IPS-11a (cell line): ENCODE measurements around the gene LRBA.
"Not testable (repeated sequence)": the region's sequence is repeated elsewhere in the genome, so short reads cannot be mapped to it uniquely, and the experiment has no call there.

Experiments
- H3K4me3 ChIP-seq: one replicate; pipeline ENCODE4 v1.5.1; 2013; ENCODE audit warnings: low read depth, low read length, control low read depth

LRBA gene

DNA sequence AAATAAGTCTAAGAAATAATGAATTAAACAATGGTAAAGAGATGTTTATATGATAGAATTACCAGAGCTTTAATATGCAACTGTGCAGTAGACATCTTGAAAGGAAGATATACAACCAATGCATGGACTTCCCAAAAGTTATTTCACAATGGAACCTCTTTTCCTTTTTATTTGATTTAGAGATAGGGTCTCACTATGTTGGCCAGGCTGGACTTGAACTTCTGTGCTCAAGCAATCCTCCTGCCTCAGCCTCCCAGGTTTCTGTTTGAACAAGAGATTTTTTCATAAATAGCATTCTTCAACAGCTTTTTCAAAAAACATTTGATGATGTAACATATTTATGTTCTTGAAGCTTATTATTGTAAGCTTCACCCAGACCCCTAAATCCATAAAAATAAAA lies 72.0 kb downstream of the LRBA start:
- H3K4me3 ChIP-seq, result no peak overlapping the region

DNA sequence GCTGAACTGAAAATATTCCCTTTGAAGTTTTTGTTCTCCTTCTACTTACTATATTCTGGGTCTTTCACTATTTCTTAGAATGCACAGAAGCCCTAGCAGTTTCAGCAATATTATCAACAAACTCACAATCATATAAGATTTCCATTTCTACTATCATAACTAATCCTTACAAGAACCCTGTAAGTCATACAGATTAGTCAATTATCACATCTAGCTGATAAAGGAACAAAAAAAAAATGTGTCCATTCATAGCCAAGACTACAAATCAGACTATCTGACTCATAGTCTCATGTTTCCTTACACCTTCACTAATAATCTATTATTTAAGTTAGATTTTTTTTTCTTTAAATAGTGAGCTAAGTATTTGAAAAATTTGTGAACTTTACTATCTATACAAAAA lies 72.5 kb downstream of the LRBA start:
- no peak overlapping the region for H3K4me3 ChIP-seq

DNA sequence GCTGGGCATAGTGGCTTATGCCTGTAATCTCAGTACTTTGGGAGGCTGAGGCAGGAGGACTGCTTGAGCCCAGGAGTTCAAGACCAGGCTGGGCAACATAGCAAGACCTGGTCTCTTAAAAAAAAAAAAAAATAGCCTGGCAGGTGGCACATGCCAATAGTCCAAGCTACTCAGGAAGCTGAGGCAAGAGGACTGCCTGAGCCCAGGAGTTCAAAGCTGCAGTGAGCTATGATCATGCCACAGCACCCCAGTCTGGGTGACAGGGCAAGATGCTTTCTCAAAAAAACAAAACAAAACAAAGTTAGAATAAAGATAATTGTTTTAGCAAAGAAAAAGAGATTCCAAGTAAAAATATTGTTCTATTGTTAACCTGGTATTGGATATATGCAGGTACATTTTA lies 75.0 kb downstream of the LRBA start:
- H3K4me3 ChIP-seq, result no peak overlapping the region

DNA sequence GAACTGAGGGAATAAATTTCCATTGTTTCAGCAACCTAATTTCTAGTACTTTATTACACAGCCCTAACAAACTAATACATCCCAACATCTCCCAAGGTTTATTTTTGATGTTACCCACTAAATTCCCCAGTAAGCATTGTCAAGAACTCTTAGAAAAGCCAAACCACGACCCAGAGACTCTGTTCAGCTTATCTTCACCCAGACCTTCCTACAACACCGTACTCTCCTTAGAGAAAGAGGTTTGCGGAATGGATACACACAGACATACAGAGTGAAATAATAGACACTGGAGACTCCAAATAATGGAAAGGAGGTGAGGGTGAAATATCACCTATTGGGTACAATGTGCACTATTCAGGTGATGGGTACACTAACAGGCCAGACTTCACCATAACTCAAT lies 75.6 kb downstream of the LRBA start:
- H3K4me3 ChIP-seq, result no peak overlapping the region

DNA sequence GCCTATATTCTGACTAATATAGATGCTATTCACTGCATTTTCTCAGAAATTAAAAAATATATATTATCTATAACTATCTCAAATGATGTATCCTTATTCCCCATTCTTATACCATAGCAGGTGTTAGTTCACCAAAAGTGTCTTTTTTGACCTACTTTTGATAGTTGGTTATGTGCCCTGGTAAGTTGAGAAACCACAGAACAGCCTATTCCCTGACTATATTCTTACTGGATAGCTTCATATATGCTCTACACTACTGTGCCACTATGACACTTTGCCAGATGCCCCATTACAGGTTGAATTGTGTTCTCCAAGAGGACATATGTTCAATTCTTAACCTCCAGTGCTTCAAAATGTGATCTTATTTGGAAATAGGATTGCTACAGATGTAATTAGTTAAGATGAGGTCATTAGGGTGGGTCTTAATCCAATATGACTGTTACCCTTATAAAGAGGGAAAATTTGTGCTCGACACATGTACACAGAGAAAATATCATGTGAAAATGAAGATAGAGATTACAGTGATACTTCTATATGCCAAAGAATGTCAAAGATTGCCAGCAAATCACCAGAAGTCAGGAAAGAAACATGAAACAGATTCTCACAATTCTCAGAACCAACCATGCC lies 76.1 kb downstream of the LRBA start:
- H3K4me3 ChIP-seq, result no peak overlapping the region

DNA sequence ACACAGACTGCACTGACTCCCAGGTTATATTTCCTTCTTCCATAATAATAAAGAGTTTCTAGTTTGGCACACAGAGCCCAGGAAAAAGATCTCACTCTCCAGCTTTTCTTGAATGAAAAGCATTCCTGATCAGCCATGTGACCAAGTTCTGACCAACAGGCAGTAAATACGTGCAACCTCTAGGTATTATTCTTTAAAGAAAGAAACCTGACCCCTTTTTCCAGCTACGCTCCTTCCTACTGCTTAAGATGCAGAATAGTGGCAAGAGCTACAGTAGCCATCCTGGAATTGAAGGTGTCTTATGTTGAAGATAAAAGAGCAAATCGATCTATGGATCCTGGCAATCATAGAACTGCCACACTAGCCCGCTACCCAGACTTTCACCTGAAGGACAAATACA lies 76.7 kb downstream of the LRBA start:
- H3K4me3 ChIP-seq, result no peak overlapping the region

DNA sequence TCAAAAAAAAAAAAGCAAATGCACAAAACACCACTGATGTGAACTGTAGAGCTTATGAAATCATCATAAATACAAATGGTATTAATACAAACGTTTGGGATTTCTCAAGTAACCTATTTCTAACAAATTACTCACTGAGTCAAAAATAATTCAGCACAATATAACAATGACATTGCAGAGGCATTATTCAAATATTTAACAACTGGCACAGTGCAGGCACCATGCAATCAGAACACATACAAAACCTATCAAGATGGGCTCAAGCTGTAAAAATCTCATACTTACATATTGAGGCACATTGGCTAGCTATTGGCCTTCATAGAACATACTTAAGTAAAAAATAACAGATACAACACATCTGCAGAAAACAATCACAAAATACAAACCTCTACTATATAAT lies 81.1 kb downstream of the LRBA start:
- no peak overlapping the region for H3K4me3 ChIP-seq

DNA sequence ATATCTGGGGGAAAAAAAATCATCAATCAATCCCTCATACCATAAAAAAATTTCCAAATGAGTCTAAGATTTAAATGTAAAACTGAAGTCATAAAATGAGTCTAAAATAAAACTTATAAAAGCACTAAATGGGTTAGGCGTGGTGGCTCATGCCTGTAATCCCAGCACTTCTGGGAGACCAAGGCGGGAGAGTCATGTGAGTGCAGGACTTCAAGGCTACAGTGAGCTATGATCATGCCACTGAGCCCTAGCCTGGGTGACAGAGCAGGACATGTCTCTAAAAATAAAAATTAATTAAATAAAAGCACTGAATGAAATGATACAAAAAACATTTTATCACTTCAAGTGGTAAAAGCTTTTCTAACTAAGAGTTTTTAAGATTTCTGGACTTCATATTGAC lies 83.3 kb downstream of the LRBA start:
- H3K4me3 ChIP-seq, result no peak overlapping the region

DNA sequence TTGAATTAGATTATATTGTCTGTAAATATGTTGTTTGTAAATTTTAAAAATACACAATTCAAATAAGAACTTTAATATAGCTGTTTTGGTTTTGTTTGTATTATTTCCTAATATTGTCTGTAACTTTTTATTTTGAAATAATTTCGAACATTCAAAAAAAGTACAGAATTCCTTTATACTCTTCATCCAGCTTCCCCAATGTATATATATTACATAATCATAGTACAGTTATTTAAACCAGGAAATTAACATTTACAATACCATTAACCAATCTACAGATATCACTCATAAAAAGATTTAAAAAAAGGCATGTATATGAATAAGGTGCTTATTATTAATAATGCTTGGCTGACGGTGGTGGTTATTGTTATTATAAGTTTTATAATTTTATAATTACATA lies 84.1 kb downstream of the LRBA start:
- H3K4me3 ChIP-seq, result no peak overlapping the region

DNA sequence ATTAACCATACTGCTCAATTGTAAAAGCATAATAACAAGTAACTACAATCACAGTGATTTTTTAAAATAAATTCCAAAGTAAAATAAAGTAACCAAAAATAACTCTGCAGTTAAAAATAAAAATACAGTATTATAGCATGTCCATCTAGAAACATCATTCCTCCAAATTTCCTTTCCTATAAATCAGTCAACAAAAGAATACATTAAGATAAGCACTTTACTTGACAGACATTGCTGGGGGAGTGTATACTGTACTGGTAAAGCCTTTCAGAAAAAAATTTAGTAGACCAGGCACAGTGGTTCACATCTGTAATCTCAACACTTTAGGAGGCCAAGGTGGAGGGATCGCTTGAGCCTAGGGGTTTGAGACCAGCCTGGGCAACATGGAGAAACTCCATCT lies 91.1 kb downstream of the LRBA start:
- no peak overlapping the region for H3K4me3 ChIP-seq

DNA sequence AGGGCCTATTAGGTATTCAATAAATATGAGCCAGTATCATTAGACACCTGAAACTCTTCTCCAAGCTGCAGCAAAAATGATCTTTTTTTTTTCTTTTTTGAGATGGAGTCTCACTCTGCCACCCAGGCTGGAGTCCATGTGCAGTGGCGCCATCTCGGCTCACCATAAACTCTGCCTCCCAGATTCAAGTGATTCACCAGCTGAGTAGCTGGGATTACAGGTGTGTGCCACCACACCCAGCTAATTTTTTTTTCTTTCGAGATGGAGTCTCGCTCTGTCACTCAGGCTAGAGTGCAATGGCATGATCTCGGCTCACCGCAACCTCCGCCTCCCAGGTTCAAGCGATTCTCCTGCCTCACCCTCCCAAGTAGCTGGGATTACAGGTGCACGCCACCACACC lies 93.6 kb downstream of the LRBA start:
- not testable (repeated sequence) for H3K4me3 ChIP-seq

DNA sequence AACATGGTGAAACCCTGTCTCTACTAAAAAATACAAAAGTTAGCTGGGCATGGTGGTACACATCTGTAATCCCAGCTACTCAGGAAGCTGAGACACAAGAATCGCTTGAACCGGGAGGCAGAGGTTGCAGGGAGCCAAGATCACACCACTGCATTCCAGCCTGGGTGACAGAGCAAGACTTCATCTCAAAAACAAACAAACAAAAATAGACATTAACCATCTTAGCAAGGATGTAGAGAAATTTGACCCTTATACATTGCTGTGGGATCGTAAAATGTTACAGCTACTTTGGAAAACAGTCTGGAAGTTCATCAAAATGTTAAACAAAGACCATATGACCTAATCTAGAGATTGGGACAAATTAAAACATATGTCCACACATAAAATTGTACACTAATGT lies 96.5 kb downstream of the LRBA start:
- not testable (repeated sequence) for H3K4me3 ChIP-seq

DNA sequence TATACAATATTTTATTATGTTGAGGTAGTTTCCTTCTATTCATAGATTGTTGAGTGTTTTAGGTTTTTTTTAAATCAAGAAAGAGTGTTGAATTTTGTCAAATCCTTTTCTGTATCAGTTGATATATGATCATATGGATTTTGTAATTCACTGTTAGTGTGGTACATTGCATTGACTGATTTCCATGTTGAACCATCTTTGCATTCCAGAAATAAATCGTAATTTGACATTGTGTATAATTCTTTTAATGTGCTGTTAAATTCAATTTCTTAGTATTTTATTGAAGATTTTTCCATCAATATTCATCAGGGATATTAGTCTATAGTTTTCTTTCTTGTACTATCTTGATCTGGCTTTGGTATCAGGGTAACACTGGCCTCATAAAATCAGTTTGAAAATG lies 103.8 kb downstream of the LRBA start:
- no peak overlapping the region for H3K4me3 ChIP-seq

DNA sequence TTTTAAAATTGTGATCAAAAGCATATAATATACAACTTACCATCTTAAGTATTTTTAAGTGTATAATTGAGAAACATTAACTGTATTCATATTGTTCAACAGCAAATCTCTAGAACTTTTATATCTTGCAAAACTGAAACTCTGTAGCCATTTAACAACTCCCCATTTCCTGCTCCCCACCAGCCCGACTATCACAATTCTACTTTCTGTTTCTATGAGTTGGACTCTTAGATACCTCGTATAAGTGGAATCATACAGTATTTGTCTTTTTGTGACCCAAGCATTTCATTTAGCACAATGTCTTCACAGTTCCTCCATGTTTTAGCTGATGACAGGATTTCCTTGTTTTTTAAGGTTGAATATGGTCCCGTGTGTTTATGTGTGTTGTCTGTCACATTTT lies 106.0 kb downstream of the LRBA start:
- no peak overlapping the region for H3K4me3 ChIP-seq

DNA sequence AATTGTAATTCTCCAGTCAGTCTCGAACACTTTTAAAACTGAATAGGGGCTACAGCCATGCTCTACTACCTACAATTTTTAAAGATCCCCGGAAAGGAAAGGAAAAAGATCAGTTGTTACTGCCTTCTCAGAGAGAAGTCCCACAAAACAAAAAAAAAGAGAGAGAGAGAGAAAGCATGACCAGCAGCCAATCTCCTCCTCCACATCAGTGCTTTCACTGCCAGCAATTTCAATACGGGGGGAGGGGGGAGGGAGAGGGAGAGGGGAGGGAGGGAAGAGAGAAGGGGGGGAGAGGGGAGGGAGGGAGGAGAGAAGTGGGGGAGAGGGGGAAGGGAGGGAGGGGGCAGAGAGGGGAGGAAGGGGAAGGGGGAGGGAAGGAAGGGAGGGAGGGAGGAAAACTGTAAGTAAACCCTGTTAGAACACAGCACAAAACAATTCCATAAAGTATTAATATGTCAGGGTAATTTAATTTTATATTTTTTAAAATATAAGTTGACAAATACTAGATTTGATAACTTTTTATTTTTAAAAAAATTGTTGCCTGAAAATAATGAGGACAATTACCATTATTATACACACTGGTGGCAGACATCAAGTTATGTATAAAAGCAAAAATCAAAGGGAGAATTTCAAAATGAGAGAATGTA lies 108.0 kb downstream of the LRBA start:
- H3K4me3 ChIP-seq, result no peak overlapping the region

DNA sequence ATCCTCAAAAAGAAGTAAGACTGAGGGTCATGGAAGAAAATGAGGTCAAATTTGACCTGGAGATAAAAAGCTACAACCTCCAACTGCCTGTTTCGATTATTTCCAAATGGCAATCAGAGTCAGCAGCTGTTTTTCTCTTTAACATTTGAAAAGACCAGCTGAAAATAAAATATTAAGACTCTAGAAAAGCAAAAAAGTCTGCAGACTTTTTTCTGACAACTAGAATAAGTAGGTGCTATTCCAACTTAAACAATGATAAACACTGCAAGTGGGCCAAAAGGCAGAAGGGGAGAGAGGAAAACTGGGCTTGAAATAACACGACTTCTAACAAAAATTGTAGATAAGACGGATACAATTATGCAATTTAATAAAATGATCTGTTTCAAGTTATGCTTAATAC lies 110.4 kb downstream of the LRBA start:
- H3K4me3 ChIP-seq, result no peak overlapping the region

DNA sequence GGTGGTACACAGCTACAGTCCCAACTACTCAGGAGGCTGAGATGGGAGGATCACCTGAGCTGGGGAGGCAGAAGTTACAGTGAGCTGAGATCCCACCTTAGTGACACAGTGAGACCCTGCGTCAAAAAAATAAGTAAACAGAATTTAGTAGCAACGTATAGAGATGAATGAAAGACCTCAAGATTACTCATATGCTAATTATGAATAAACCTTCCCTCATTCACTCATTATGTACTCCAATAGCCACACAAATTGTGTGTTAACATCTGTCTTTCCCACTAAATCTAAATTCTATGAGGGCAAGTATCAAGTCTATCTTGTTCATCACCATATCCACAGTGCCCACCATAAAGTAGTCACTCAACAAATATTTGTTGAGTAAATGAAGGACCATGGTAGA lies 111.5 kb downstream of the LRBA start:
- H3K4me3 ChIP-seq, result no peak overlapping the region

DNA sequence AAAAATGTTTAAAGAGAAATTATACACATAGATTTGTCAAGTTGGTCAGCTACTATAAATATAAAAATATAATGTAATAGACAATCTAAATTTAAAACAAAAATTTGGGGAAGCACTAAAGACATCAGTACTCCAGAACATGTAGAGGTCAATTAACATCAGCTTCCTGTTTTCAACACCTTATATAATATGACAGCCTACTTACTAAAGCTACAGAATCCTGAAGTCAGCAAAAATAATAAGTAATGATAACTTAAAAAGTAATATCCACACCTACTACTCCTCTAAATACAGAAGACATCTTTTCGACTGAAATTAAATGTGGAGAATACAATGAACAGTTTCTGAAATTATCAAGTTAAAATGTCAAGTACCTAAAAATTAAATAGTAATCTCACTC lies 118.6 kb downstream of the LRBA start:
- H3K4me3 ChIP-seq, result no peak overlapping the region

DNA sequence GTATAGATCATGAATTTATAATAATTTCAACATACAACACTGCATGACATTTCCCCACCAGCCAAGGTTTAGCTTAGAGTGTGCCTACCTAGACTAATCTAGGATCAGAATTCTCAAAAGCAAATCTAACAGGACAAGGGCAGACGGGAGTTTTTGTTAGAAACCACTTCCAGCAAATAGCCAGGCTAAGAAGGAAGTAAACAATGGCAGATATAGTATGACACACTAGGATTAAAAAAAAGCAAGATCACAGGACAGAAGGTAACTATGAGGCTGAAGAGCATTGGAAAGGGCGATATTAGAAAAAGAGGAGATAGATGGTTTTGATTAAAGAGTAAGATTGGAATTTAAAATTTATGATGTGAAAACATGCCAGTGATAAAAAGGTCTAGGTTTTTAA lies 124.8 kb downstream of the LRBA start:
- H3K4me3 ChIP-seq, result no peak overlapping the region

DNA sequence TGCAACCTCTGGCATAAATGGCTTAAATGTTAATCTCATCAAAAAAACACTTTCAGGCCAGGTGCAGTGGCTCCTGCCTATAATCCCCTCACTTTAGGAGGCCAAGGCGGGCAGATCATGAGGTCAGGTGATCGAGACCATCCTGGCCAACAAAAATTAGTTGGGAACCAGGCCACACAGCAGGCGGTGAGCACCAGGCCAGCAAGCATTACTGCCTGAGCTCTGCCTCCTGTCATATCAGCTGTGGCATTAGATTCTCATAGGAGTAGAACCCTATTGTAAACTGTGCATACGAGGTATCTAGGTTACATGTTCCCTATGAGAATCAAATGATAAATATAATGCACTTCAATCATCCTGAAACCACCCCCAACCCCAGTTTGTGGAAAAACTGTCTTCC lies 125.8 kb downstream of the LRBA start:
- no peak overlapping the region for H3K4me3 ChIP-seq

DNA sequence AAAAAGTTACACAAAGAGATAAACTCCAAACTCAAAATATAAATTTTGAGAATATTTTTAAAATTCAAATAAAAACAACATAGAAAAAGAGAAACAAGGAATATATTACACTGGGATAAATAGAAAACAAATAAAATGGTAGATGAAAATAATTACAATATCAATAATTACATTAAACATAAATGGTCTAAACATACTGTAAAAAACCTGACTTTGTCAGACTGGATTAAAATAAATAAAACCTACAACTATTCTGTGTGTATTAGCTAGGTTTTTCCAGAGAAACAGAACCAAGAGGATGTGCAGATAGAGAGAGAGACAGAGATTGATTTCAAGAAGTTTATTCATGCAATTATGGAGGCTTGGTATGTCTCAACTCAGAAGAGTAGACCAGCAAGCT lies 126.5 kb downstream of the LRBA start:
- no peak overlapping the region for H3K4me3 ChIP-seq

DNA sequence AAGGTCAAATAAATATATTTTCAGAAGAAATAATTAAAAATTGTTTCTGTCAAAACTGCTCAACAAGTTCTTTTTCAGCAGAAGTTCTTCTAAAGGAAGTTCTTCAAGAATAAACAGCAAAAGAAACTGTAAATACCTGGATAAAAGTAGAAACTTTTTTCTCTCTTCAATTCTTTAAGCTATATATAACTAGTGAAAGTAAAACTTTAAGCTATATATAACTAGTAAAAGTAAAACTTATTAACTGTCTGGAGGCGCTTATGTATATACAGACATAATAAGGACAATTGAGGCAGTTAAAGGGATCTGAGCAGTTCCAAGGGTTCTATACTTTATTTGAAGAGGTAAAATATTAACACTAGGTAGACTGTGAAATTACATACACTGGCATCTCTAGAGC lies 126.9 kb downstream of the LRBA start:
- H3K4me3 ChIP-seq, result no peak overlapping the region

DNA sequence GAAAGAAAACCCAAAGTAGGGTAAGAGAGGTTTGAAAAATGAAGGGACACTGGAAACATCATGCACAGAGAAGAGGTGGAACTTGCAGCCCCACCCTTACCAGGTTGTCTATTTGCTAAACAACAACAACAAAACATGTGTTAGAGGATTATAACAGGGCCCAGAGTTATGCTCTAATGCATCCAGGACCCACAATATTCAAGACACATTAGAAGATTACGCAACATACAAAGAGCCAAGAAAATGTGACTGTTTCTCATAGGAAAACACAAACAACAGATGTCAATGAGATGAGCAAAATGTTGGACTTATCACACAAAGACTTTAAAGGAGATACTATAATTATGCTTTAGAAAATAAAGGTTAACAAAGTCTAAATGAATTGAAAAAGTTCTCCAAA lies 128.5 kb downstream of the LRBA start:
- H3K4me3 ChIP-seq, result no peak overlapping the region
